HG02798 (cell line): ENCODE data around the gene PRMT1.
"Not testable (repeated sequence)": the region's sequence is repeated elsewhere in the genome, so short reads cannot be mapped to it uniquely, and the experiment has no call there.

Experiments
- ATAC-seq: cut with Tn5 transposase; IDR thresholded peaks from one replicate; pipeline ENCODE4 v1.9.1; 2021; ENCODE audit warnings: mild to moderate bottlenecking; ENCODE audit not compliant: unreplicated experiment, poor library complexity

PRMT1 gene

GRCh38 chr19:49677231-49677900 is at the start of gene PRMT1:
Gene PRMT1 (plus strand): TSS chr19:49677271. CDS start chr19:49677281, 10 bp downstream.
- no peak for ATAC-seq

- ATAC-seq: no peak
Measured at GRCh38 chr19:49629659-49630058, 47.4 kb upstream of the PRMT1 start.

- ATAC-seq: no peak
Measured at GRCh38 chr19:49631014-49631588, 46.0 kb upstream of the PRMT1 start.

DNA sequence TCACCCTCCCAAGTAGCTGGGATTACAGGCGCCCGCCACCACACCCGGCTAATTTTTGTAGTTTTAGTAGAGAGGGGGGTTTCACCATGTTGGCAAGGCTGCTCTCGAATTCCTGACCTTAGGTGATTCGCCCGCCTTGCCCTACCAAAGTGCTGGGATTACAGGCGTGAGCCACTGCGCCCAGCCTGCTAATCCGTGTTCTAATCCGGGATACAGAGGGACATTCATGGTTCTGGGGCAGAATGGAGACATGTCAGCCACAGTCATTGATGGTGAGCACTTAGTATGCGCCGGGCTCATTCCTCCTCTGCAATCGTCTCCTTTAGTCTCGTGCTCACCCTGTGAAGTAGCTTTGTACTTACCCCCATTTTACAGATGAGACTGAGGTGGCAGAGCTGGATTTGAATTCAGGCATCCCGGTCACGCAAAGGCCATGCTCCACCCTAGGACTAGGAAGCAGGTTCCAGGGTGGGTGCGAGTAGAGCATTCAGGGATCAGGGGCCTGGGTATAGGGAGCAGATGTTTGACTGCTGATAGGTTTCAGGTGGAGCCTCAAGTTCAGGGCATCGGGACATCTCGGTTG is 45.4 kb upstream of the PRMT1 start:
- no peak for ATAC-seq

GRCh38 chr19:49632576-49632975 is 44.5 kb upstream of the PRMT1 start:
- ATAC-seq: no peak

DNA sequence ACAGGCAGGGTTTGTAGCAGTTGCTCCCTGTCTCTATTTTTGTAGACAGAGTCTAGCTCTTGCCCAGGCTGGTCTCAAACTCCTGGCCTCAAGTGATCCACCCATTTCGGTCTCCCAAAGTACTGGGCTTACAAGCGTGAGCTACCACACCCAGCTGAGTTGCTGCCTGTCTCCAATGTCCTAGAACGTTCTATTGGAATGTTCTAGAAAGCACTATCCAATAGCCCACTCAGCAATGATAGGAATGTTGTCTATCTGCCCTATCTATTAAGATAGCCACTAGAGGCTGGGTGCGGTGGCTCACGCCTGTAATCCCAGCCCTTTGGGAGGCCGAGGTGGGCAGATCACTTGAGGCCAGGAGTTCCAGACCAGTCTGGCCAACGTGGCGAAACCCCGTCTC is 43.8 kb upstream of the PRMT1 start:
- ATAC-seq: not testable (repeated sequence)

DNA sequence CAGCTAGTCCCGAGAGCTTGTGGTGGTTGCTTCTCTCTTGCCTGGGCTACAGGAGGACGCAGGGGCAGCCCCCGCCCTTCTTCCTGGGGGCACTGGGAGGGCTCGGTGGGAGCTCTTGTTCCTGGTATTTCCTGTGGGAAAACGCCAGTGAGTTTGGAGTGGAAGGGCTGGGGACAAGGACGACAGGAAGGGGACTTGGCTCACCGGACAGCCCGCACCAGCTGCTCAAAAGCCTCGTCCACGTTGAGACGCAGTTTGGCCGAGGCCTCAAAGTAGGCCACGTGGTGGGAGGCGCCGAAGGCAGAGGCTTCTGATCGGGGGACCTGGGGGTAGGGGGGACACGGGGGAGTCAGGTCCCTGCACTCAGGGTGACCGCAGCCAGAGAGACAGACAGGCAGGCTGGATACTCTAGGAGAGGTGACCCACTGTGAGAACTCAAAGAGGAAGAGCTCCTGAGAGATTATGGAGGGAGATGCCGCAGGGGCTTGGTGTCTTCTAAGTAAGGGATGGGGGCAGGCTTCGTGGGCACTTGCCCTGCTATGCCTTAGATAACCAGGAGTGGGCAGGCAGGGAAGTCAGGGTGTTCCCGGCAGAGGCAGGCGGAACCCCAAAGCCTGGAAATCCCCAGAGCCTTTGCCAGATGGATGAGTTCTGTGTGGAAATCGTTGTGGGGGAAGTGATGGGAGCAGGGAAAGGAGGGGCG is 41.4 kb upstream of the PRMT1 start:
- no peak for ATAC-seq

- ATAC-seq: no peak
Measured at GRCh38 chr19:49636233-49636932, 40.7 kb upstream of the PRMT1 start.

DNA sequence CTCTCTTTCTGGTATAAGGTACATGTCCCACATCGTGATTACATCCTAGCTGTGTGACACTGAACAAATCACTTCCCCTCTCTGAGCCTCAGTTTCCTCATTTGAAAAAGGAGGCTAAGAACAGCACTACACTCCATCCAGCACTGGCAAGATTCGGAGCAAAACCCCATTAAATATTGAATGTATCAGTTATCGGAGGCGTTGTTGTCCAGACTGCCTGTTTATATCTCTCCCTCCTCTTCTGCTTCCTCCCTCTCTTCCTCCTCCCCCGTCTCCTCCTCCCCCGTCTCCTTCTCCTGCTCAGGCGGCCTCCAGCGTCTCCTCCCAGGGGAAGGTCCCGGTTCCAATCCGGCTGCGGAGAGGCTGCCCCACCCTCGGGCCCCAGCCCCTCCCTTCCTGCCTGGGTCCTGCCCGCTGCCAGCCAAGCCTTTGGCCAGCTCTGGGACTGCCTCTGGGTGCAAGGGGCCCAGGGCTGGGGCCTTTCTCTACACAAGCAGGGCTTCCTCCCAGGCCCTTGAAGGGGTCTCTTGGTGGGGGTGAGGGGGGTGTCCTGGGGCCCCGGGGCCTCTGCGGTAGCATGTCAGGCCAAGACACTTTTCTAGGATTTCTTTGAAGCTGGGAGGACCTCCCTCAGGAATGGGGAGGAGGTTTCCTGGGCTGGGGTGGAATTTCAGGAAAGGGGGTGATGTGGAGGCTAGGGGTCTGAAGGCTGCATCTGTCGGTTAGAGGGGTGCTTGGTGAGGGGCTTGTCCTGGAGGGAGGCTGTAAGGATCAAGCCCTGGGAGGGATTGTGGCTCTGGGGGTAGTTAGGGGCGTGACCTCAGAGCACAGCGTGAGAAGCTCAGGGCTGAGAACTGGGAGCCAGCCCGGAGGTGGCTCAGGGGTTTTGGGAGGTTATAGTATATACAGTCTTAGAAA is 39.0 kb upstream of the PRMT1 start:
- ATAC-seq: no peak

DNA sequence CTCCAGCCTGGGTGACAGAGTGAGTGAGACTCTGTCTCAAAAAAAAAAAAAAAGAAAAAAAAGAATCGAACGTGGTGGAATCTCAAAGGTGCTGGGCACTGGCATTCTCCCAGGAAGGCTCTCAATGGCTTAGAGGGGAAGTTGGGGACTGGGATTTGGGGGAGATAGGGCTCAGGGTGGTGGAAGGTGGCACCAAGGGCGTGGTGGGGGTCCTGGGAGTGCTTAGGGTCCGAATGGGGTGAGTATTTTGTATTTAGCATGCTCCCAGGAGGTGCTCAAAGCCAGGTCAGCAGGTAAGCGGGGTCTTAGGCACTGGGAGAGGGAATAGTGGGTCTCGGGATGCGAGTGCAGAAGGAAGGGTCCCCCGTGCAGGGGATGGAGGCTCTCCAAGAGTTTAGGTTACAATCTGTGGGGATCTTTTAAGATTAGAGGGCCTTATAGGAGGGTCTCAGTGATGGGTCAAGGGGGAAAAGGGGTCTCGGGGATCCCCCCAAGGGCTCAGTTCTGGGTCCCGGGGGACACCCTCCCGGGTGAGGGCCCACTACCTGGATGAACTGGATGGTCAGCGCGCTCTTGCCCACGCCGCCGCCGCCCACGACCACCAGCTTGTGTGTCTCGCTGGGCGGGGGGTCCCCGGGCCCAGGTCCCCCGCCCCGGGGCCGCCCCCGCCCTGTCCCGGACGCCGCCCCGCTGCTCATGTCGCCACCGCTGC is 37.5 kb upstream of the PRMT1 start:
- no peak for ATAC-seq

GRCh38 chr19:49640113-49640898 is 36.8 kb upstream of the PRMT1 start, which contains the start of gene RRAS:
Gene RRAS (minus strand): TSS chr19:49640143. CDS start chr19:49640098, 45 bp downstream.
- ATAC-seq: peak; percentile 68

DNA sequence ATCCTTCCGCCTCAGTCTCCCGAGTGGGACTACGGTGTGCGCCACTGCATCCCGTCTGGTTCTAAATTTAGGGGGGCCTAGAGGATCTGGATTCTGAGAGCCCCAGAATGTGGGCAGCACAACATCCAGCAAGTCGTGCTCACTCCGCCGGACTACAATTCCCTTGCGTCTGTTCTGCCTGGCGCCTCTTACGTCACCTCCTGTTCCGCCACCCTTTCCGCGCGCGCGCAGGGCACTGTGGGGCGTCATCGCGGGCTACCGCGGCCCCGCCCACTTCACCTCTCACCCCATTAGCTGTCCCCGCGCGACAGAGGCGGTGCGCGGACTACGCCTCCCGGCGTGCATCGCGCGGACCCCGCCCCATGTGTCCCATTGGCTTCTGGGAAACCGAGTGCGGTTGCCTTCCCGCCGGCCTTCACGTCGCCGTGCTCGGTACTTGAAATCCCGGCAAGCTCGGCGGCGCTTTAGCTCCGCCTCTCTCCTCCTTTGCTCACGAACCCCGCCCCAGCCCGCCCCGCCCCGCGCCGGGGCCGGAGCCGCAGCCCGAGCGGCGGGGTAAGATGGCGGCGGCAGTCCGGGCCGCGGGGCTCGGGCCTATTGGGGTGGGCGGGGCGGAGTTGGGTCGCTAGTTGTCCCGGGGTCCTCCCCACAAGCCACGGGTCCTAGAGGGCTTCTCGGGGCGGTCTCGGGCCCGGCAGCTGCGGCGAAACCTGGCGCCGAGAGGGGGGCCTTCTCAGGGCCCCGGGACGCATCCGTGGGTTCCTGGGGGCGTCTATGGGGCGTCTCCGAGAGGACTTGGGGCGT is 35.2 kb upstream of the PRMT1 start, which contains the start of gene SCAF1:
TSS of gene SCAF1 (plus strand) at position 522 of the 804 bp plus-strand sequence. CDS start 2,818 bp downstream, outside the sequence.
- ATAC-seq: peak; percentile 72

DNA sequence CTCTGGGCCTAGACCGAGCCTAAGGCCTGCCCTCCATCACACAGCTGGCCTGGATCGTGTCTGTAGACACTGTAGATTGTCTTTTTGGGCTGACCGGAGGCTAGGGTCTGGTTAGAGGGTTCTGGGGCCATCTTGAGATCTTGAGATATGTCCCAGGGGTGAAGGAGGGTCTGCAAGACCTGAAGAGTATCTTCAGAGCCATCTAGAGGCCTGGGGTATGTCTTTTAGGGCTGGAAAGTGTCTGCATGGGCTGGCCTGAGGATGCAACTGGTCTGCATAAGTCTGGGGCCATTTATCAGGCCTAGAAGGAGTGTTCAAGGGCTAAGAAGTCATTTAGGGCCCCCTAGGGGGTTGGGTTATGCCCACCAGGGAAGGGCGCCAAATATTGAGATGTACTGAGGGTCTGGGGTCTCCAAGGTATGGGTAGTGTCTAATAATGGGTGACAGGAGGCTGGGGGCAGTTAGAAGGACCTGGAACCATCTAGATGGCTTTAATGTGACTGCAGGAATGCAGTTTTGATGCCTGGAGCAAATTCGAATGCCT is 34.5 kb upstream of the PRMT1 start:
- ATAC-seq: no peak

DNA sequence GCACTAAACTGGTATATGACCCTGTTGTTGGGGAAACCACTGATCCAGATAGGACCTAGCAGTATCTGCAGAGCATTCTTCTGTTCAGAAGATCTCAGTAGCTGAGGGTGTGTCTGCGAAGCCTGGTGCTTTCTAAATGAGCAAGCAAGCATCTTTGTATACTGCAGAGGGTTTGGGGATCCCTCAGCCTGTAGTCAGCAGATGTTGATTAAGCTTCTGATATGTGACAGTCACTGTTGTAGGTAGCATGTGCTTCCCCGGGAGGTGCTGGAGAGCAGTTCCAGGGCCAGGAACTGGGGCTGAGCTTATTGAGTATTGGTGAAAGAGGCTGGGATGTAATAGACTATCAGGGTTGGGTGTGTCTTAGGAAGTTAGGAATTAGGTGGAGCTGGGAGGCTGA is 33.6 kb upstream of the PRMT1 start:
- no peak for ATAC-seq

- ATAC-seq: no peak
Measured at GRCh38 chr19:49645592-49645991, 31.5 kb upstream of the PRMT1 start.

- ATAC-seq: no peak
Measured at GRCh38 chr19:49645995-49646394, 31.1 kb upstream of the PRMT1 start.

DNA sequence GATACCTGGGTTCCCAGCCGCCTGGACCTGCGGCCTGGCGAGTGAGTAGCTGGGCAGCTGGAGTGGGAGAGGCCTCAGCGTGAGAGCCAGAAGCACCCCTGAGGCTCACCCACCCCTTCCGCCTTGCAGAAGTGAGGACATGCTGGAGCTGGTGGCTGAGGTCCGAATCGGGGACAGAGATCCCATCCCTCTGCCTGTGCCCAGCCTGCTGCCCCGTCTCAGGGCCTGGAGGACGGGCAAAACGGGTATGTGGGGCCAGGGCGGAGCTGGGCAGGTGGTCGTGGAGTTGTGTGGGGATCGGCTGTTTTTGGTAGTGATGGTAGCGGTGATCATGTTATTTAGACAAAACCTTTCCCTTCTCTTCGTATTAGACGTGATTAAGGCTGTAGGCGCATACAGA is 30.5 kb upstream of the PRMT1 start:
- no peak for ATAC-seq
